HepG2 (cell line): ENCODE measurements around the gene NCR3LG1. TPM values are rescaled to one million over a fixed set of nuclear protein-coding genes. Genes with fewer than 3 reads are reported as not detected.

Experiments used
- CBX5 ChIP-seq: sonication (generic); formaldehyde crosslinking; IDR thresholded peaks from 2 replicates; pipeline ENCODE4 v1.4.0; 2020; ENCODE audit warnings: missing genetic modification reagents, borderline replicate concordance
- EP300 ChIP-seq, 3 experiments: sonication (generic) in 1 of 3; formaldehyde crosslinking in 1 of 3; IDR thresholded peaks; 2 replicates each; pipeline versions ENCODE4 v1.5.1 to v1.6.1; 2011 to 2020; ENCODE audit warnings: low read depth in 2 of 3, low read length in 2 of 3, borderline replicate concordance in 1 of 3, improper control_type of control experiment in 1 of 3, mild to moderate bottlenecking in 1 of 3, missing genetic modification reagents in 1 of 3, moderate library complexity in 1 of 3
- GFI1 ChIP-seq: sonication (generic); formaldehyde crosslinking; IDR thresholded peaks from 2 replicates; pipeline ENCODE4 v1.5.0; 2020; ENCODE audit warnings: missing genetic modification reagents, mild to moderate bottlenecking, borderline replicate concordance
- POGZ ChIP-seq: sonication (generic); formaldehyde crosslinking; IDR thresholded peaks from 2 replicates; pipeline ENCODE4 v1.4.0; 2020; ENCODE audit warnings: mild to moderate bottlenecking, missing genetic modification reagents
- POLR2G ChIP-seq: fragments of 200-400 bp; formaldehyde crosslinking; IDR thresholded peaks from 2 replicates; pipeline ENCODE4 v1.6.1; 2018; ENCODE audit warnings: mild to moderate bottlenecking, low read depth, low read length, moderate library complexity
- SP4 ChIP-seq: sonication (generic); formaldehyde crosslinking; IDR thresholded peaks from 2 replicates; pipeline ENCODE4 v1.8.1; 2023; ENCODE audit warnings: mild to moderate bottlenecking, missing genetic modification reagents
- ZNF121 ChIP-seq: sonication (generic); formaldehyde crosslinking; IDR thresholded peaks from 2 replicates; pipeline ENCODE4 v1.5.0; 2020; ENCODE audit warnings: mild to moderate bottlenecking, missing genetic modification reagents
- ZNF335 ChIP-seq: sonication (generic); formaldehyde crosslinking; IDR thresholded peaks from 2 replicates; pipeline ENCODE4 v1.4.0; 2020; ENCODE audit warnings: missing genetic modification reagents
- polyA plus RNA-seq, 8 experiments: library from polyadenylated mRNA; depleted of rRNA in 3 of 8; stranded (reverse) in 7 of 8; unstranded in 1 of 8; fragments of >200 nt; fragmentation: Illumina TruSeq in 4 of 8; extraction: Trizol in 4 of 8; gene quantifications; 2 replicates each; pipeline versions ENCODE4 v1.2.1 to v1.2.3, GENCODE V29; 2011 to 2016; ENCODE audit warnings: low read depth in 4 of 8, missing spikeins in 1 of 8, mixed read lengths in 1 of 8; ENCODE audit not compliant: insufficient read depth in 1 of 8
- total RNA-seq, 5 experiments: library from RNA; depleted of rRNA; stranded (reverse); fragments of >200 nt; fragmentation: Illumina TruSeq; extraction: Trizol; gene quantifications; 2 replicates each; pipeline ENCODE4 v1.2.3, GENCODE V29; 2016; ENCODE audit warnings: low read depth in 1 of 5
- TF ChIP-seq, protein P1 (sequence below): sonication (generic); formaldehyde crosslinking; IDR thresholded peaks from 2 replicates; pipeline ENCODE4 v1.4.0; 2020; ENCODE audit warnings: mild to moderate bottlenecking, missing genetic modification reagents, borderline replicate concordance
- TF ChIP-seq, protein P2 (sequence below): sonication (generic); formaldehyde crosslinking; IDR thresholded peaks from 2 replicates; pipeline ENCODE4 v1.8.1; 2022; ENCODE audit warnings: low read depth, mild to moderate bottlenecking, missing genetic modification reagents
- TF ChIP-seq, protein P3 (sequence below), 2 experiments: sonication (generic) in 1 of 2; formaldehyde crosslinking in 1 of 2; IDR thresholded peaks; 2 replicates each; pipeline versions ENCODE4 v1.4.0 to v1.6.1; 2016 to 2020; ENCODE audit warnings: borderline replicate concordance in 1 of 2, low read depth in 1 of 2, mild to moderate bottlenecking in 1 of 2, missing genetic modification reagents in 1 of 2

NCR3LG1 gene
- total and polyA plus RNA-seq, 2 of the 13 experiments (the other 11 are each of a cell fraction or from before 2014, with no cell fraction given), result 16.1 to 25.1 TPM

DNA sequence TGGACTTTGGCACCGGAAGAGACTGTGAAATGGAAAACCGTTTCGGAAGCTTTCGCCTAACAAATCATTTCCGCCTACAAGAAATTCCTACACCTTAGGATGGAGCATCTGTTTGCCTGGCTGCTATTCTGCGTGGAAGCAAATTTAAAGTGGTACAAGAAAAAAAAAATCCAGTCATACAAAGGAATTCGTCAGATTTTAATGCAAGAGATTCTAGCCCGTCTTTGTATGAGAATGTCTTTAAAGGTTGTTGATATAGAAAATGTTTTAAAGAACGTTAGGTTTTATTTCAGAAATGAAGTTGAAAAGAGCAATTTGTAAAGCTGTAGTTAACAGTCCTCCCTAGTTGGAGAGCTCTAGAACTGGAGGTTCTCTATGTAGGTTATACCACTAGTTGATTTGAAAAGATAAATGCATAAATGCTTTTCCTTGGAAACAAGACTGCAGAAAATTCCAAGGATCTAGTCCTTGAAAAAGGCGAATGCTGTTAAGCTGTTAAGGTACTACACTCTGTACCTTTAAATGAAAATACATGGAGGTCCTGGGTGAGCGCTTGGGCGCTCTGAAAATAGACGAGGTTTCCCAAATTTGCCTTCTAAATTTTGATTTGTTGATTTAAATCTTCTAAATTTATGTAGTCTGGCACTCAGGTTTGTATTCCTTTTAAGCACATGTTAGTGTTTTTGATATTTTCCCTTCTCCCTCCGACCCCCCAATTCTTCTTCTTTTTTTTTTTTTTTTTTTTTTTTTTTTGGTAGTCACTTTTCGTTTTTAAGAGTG is 2.4 kb downstream of the NCR3LG1 start (continued):
- TF ChIP-seq POLR2G (peak; percentile 25; the same call in 1 of the 2 replicates), GFI1 (CRISPR knock-in tag) (peak; percentile 12), CBX5 (CRISPR knock-in tag) (no peak), SP4 (CRISPR knock-in tag) (no peak), EP300 (IDR thresholded peaks at IDR 0.05; ENCODE audit: low read depth in 2 of 2, low read length in 2 of 2) (0 out of 4 replicates have a peak, but pooled peaks of 1 of the 2 experiments have one; percentile 24), EP300 (CRISPR knock-in tag; IDR thresholded peaks at IDR 0.05; ENCODE audit: borderline replicate concordance) (no peak), ZNF335 (CRISPR knock-in tag) (no peak), POGZ (CRISPR knock-in tag) (no peak), ZNF121 (CRISPR knock-in tag) (no peak)
- TF ChIP-seq, protein P1, sequence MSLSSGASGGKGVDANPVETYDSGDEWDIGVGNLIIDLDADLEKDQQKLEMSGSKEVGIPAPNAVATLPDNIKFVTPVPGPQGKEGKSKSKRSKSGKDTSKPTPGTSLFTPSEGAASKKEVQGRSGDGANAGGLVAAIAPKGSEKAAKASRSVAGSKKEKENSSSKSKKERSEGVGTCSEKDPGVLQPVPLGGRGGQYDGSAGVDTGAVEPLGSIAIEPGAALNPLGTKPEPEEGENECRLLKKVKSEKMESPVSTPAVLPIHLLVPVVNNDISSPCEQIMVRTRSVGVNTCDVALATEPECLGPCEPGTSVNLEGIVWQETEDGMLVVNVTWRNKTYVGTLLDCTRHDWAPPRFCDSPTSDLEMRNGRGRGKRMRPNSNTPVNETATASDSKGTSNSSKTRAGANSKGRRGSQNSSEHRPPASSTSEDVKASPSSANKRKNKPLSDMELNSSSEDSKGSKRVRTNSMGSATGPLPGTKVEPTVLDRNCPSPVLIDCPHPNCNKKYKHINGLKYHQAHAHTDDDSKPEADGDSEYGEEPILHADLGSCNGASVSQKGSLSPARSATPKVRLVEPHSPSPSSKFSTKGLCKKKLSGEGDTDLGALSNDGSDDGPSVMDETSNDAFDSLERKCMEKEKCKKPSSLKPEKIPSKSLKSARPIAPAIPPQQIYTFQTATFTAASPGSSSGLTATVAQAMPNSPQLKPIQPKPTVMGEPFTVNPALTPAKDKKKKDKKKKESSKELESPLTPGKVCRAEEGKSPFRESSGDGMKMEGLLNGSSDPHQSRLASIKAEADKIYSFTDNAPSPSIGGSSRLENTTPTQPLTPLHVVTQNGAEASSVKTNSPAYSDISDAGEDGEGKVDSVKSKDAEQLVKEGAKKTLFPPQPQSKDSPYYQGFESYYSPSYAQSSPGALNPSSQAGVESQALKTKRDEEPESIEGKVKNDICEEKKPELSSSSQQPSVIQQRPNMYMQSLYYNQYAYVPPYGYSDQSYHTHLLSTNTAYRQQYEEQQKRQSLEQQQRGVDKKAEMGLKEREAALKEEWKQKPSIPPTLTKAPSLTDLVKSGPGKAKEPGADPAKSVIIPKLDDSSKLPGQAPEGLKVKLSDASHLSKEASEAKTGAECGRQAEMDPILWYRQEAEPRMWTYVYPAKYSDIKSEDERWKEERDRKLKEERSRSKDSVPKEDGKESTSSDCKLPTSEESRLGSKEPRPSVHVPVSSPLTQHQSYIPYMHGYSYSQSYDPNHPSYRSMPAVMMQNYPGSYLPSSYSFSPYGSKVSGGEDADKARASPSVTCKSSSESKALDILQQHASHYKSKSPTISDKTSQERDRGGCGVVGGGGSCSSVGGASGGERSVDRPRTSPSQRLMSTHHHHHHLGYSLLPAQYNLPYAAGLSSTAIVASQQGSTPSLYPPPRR (CRISPR knock-in tag), result no peak
- TF ChIP-seq, protein P2, sequence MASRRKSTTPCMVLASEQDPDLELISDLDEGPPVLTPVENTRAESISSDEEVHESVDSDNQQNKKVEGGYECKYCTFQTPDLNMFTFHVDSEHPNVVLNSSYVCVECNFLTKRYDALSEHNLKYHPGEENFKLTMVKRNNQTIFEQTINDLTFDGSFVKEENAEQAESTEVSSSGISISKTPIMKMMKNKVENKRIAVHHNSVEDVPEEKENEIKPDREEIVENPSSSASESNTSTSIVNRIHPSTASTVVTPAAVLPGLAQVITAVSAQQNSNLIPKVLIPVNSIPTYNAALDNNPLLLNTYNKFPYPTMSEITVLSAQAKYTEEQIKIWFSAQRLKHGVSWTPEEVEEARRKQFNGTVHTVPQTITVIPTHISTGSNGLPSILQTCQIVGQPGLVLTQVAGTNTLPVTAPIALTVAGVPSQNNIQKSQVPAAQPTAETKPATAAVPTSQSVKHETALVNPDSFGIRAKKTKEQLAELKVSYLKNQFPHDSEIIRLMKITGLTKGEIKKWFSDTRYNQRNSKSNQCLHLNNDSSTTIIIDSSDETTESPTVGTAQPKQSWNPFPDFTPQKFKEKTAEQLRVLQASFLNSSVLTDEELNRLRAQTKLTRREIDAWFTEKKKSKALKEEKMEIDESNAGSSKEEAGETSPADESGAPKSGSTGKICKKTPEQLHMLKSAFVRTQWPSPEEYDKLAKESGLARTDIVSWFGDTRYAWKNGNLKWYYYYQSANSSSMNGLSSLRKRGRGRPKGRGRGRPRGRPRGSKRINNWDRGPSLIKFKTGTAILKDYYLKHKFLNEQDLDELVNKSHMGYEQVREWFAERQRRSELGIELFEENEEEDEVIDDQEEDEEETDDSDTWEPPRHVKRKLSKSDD, result 0 out of 2 replicates have a peak, but pooled peaks have one; percentile 5
- TF ChIP-seq, protein P3, sequence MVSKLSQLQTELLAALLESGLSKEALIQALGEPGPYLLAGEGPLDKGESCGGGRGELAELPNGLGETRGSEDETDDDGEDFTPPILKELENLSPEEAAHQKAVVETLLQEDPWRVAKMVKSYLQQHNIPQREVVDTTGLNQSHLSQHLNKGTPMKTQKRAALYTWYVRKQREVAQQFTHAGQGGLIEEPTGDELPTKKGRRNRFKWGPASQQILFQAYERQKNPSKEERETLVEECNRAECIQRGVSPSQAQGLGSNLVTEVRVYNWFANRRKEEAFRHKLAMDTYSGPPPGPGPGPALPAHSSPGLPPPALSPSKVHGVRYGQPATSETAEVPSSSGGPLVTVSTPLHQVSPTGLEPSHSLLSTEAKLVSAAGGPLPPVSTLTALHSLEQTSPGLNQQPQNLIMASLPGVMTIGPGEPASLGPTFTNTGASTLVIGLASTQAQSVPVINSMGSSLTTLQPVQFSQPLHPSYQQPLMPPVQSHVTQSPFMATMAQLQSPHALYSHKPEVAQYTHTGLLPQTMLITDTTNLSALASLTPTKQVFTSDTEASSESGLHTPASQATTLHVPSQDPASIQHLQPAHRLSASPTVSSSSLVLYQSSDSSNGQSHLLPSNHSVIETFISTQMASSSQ (IDR thresholded peaks at IDR 0.05; ENCODE audit: low read depth), result no peak
- TF ChIP-seq, protein P3 (CRISPR knock-in tag; IDR thresholded peaks at IDR 0.05; ENCODE audit: borderline replicate concordance), result no peak
